Thoracic aorta (tissue), 2 donors: ENCODE measurements around the gene TRIM31. TPM values are rescaled to one million over a fixed set of nuclear protein-coding genes. Genes with fewer than 3 reads are reported as not detected.
"Not testable (repeated sequence)": the region's sequence is repeated elsewhere in the genome, so short reads cannot be mapped to it uniquely, and the experiment has no call there.

Experiments
- ATAC-seq: fragments of 150-250 bp; one replicate; pipeline ENCODE4 v1.8.0; 2017; ENCODE audit warnings: low read depth; ENCODE audit not compliant: insufficient number of reproducible peaks, low FRiP score
- DNase-seq: peaks from one replicate; pipeline ENCODE4 v3.0.0-alpha.2; 2020; ENCODE audit warnings: low spot score
- H3K27ac ChIP-seq, 2 donors: fragments of 200-600 bp; sonication (generic); 1 replicate in 1 of 2; 2 replicates in 1 of 2; pipeline ENCODE4 v1.5.1; 2016; ENCODE audit warnings: mild to moderate bottlenecking in 2 of 2, moderate library complexity in 2 of 2
- H3K27me3 ChIP-seq: fragments of 200-600 bp; sonication (generic); replicated peaks from 2 replicates; pipeline ENCODE4 v1.6.0; 2016; ENCODE audit warnings: mild to moderate bottlenecking; ENCODE audit not compliant: insufficient read depth
- H3K36me3 ChIP-seq: fragments of 200-600 bp; sonication (generic); one replicate; pipeline ENCODE4 v1.5.1; 2016
- H3K4me1 ChIP-seq, 2 donors: fragments of 200-600 bp; sonication (generic); 1 replicate in 1 of 2; 2 replicates in 1 of 2; pipeline versions ENCODE4 v1.5.1 to v1.6.0; 2016; ENCODE audit warnings: low read depth in 2 of 2, mild to moderate bottlenecking in 1 of 2; ENCODE audit not compliant: control insufficient read depth in 1 of 2
- H3K4me3 ChIP-seq: fragments of 200-600 bp; sonication (generic); 2 replicates; pipeline ENCODE4 v1.5.1; 2016; ENCODE audit warnings: mild to moderate bottlenecking
- H3K9me3 ChIP-seq: fragments of 200-600 bp; sonication (generic); 2 replicates; pipeline ENCODE4 v1.5.1; 2016
- CTCF ChIP-seq: fragments of 200-600 bp; sonication (generic); IDR thresholded peaks from one replicate; pipeline ENCODE4 v1.5.1; 2019; ENCODE audit warnings: antibody characterized with exemption
- total RNA-seq, 2 donors: library from RNA; depleted of rRNA; stranded (reverse); fragments of >200 nt; gene quantifications; one replicate each; pipeline versions ENCODE4 v1.1.0 to v1.2.3, GENCODE V29; 2016

TRIM31 gene
- total RNA-seq, 2 donors from 2014 or later, result 2.0 TPM; not detected in 1

- no peak for TF ChIP-seq CTCF
- Histone ChIP-seq H3K4me3 (no peak overlapping the region), H3K36me3 (no peaks in the 10 kb centered on the region), H3K27ac (no peak overlapping the region), H3K27me3 (no peaks in the 10 kb centered on the region), H3K4me1 (no peaks in the 10 kb centered on the region), H3K9me3 (no peaks in the 10 kb centered on the region)
- no peak for DNase-seq
- ATAC-seq, result no peak
Measured at GRCh38 chr6:30147096-30147495, 34.2 kb upstream of the TRIM31 start.

DNA sequence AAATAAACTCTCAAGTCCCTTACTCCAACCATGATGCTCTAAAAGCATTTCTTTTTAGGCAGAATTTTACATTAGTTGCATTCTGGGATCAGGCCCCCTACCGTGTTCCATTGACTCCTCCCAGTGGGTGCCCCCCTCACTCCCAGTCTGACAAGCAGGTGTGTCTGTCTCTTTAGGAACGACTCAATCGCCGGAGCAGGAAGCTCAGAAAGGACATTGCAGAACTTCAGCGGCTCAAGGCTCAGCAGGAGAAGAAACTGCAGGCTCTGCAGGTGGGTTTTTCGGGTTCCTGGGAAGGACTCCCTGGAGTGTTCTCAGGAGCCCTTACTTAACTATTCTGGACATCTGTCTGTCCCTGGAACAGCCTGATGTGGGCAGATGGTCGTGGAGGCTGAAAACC lies 32.9 kb upstream of the TRIM31 start:
- H3K4me1 ChIP-seq, result no peaks in the 10 kb centered on the region
- no peak for ATAC-seq
- H3K4me3 ChIP-seq, result no peak overlapping the region
- no peaks in the 10 kb centered on the region for H3K36me3 ChIP-seq
- no peaks in the 10 kb centered on the region for H3K9me3 ChIP-seq
- no peak for DNase-seq
- H3K27me3 ChIP-seq, result no peaks in the 10 kb centered on the region
- TF ChIP-seq CTCF, result no peak
- no peak overlapping the region for H3K27ac ChIP-seq

- H3K4me1 ChIP-seq, result no peaks in the 10 kb centered on the region
- H3K9me3 ChIP-seq, result no peaks in the 10 kb centered on the region
- H3K36me3 ChIP-seq, result no peaks in the 10 kb centered on the region
- no peak overlapping the region for H3K27ac ChIP-seq
- ATAC-seq, result no peak
- DNase-seq, result no peak
- TF ChIP-seq CTCF, result no peak
- H3K4me3 ChIP-seq, result no peak overlapping the region
- H3K27me3 ChIP-seq, result no peaks in the 10 kb centered on the region
Measured at GRCh38 chr6:30144811-30145210, 31.9 kb upstream of the TRIM31 start.

- no peaks in the 10 kb centered on the region for H3K9me3 ChIP-seq
- H3K4me1 ChIP-seq, result no peaks in the 10 kb centered on the region
- DNase-seq, result no peak
- H3K36me3 ChIP-seq, result no peaks in the 10 kb centered on the region
- no peak for ATAC-seq
- no peaks in the 10 kb centered on the region for H3K27me3 ChIP-seq
- H3K4me3 ChIP-seq, result no peak overlapping the region
- TF ChIP-seq CTCF, result no peak
- no peak overlapping the region for H3K27ac ChIP-seq
Measured at GRCh38 chr6:30143780-30144179, 30.9 kb upstream of the TRIM31 start.

DNA sequence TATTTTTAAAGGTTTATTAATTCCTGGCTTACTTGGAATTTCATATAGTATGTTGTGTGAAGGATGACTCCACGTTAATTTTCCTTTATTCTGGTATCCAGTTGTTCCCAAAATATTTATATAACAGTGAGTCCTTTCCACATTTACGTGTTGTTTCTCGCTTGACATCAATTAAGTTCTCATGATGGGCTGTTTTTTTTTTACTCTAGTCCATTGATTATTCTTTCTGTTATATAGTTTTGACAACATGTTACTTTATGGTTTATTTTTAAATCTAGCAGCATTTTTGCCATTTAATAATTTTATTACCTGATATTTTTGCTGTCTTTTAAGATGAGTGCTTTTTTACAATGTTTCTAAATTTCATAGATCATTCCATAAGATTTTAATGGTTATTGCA lies 29.8 kb upstream of the TRIM31 start:
- ATAC-seq (no peak), DNase-seq (no peak)
- Histone ChIP-seq H3K4me1 (no peaks in the 10 kb centered on the region), H3K27ac (no peak overlapping the region), H3K27me3 (no peaks in the 10 kb centered on the region), H3K36me3 (no peaks in the 10 kb centered on the region), H3K4me3 (no peak overlapping the region), H3K9me3 (no peaks in the 10 kb centered on the region)
- TF ChIP-seq CTCF, result no peak

DNA sequence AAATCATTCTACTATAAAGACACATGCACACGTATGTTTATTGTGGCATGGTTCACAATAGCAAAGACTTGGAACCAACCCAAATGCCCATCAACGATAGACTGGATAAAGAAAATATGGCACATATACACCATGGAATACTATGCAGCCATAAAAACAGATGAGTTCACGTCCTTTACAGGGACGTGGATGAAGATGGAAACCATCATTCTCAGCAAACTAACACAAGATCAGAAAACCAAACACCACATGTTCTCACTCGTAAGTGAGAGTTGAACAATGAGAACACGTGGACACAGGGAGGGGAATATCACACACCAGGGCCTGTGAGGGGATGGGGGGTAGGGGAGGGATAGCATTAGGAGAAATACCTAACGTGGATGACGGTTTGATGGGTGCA lies 27.4 kb upstream of the TRIM31 start:
- not testable (repeated sequence) for H3K9me3 ChIP-seq, ATAC-seq, H3K36me3 ChIP-seq, H3K27me3 ChIP-seq, H3K4me3 ChIP-seq, H3K27ac ChIP-seq, H3K4me1 ChIP-seq, DNase-seq
